ENCODE data around the gene ZNF444. TPM values are rescaled to one million over a fixed set of nuclear protein-coding genes. Genes with fewer than 3 reads are reported as not detected.

Gene ZNF444
- total and polyA plus RNA-seq, 2 donors (not counting 1 experiment from before 2014, with no cell fraction given), result 6.4 to 17.5 TPM

GRCh38 chr19:56139847-56140582 is 1.1 kb upstream of the ZNF444 start:
- TF ChIP-seq CTCF (conservative IDR thresholded peaks at IDR 0.05 in 1 of 2, IDR thresholded peaks at IDR 0.05 in 1 of 2; ENCODE audit: low read depth in 1 of 2, low read length in 2 of 2), result no peak
- no peak for TF ChIP-seq EZH2 (IDR thresholded peaks at IDR 0.05; ENCODE audit: low read length, missing control alignments)
- no peak for DNase-seq (ENCODE audit: low read depth in 2 of 2)
- H3K4me3 ChIP-seq (replicated peaks in 1 of 4; ENCODE audit: control extremely low read depth in 1 of 4, insufficient read depth in 1 of 4, low read depth in 3 of 4, low read length in 4 of 4), result peak overlapping the region; percentile 38 to 73 (median 48)
- H4K20me1 ChIP-seq (ENCODE audit: control insufficient read depth, extremely low read depth, insufficient read depth, low read length), result no peaks in the 10 kb centered on the region
- no peaks in the 10 kb centered on the region for H3K4me1 ChIP-seq (ENCODE audit: control insufficient read depth, extremely low read depth, insufficient read depth, low read length)
- no peaks in the 10 kb centered on the region for H3K27me3 ChIP-seq (ENCODE audit: control insufficient read depth, insufficient read depth, low read length)
- H3K27ac ChIP-seq (ENCODE audit: insufficient read depth, low read length), result peak overlapping the region; percentile 70
- H3K79me2 ChIP-seq (ENCODE audit: control insufficient read depth, insufficient read depth, low read length), result peaks cover 18% of the 10 kb centered on the region
- peak overlapping the region; percentile 90 for H3K4me2 ChIP-seq (ENCODE audit: extremely low read depth, insufficient read depth, low read length)
- H3K36me3 ChIP-seq (ENCODE audit: control insufficient read depth, insufficient read depth, low read length), result peaks cover 2% of the 10 kb centered on the region
- H2AFZ ChIP-seq (ENCODE audit: low read length), result peak overlapping the region; percentile 70
- H3K9ac ChIP-seq (ENCODE audit: insufficient read depth, low read length), result peak overlapping the region; percentile 30
- no peaks in the 10 kb centered on the region for H3K9me3 ChIP-seq (ENCODE audit: control insufficient read depth, insufficient read depth, low read depth, low read length)

GRCh38 chr19:56141417-56141993 is 418 bp downstream of the ZNF444 start:
- DNase-seq (ENCODE audit: low read depth in 2 of 2), result no peak
- Histone ChIP-seq H3K27me3 (ENCODE audit: control insufficient read depth, insufficient read depth, low read length) (no peaks in the 10 kb centered on the region), H3K9me3 (ENCODE audit: control insufficient read depth, insufficient read depth, low read depth, low read length) (no peaks in the 10 kb centered on the region), H3K4me1 (ENCODE audit: control insufficient read depth, extremely low read depth, insufficient read depth, low read length) (no peaks in the 10 kb centered on the region), H3K27ac (ENCODE audit: insufficient read depth, low read length) (no peak overlapping the region), H3K9ac (ENCODE audit: insufficient read depth, low read length) (peak overlapping the region; percentile 52), H4K20me1 (ENCODE audit: control insufficient read depth, extremely low read depth, insufficient read depth, low read length) (no peaks in the 10 kb centered on the region), H2AFZ (ENCODE audit: low read length) (no peak overlapping the region), H3K4me2 (ENCODE audit: extremely low read depth, insufficient read depth, low read length) (peak overlapping the region; percentile 97), H3K36me3 (ENCODE audit: control insufficient read depth, insufficient read depth, low read length) (peaks cover 2% of the 10 kb centered on the region), H3K4me3 (replicated peaks in 1 of 4; ENCODE audit: control extremely low read depth in 1 of 4, insufficient read depth in 1 of 4, low read depth in 3 of 4, low read length in 4 of 4) (peak overlapping the region; percentile 59 to 73 (median 68)), H3K79me2 (ENCODE audit: control insufficient read depth, insufficient read depth, low read length) (peaks cover 18% of the 10 kb centered on the region)
- TF ChIP-seq CTCF (conservative IDR thresholded peaks at IDR 0.05 in 1 of 2, IDR thresholded peaks at IDR 0.05 in 1 of 2; ENCODE audit: low read depth in 1 of 2, low read length in 2 of 2) (no peak), EZH2 (IDR thresholded peaks at IDR 0.05; ENCODE audit: low read length, missing control alignments) (no peak)

- H3K4me2 ChIP-seq (ENCODE audit: extremely low read depth, insufficient read depth, low read length), result peak overlapping the region; percentile 97
- DNase-seq (ENCODE audit: low read depth in 2 of 2), result no peak
- H3K36me3 ChIP-seq (ENCODE audit: control insufficient read depth, insufficient read depth, low read length), result peaks cover 4% of the 10 kb centered on the region
- H3K4me3 ChIP-seq (replicated peaks in 1 of 4; ENCODE audit: control extremely low read depth in 1 of 4, insufficient read depth in 1 of 4, low read depth in 3 of 4, low read length in 4 of 4), result peak overlapping the region; percentile 59 to 73 (median 68)
- no peaks in the 10 kb centered on the region for H3K4me1 ChIP-seq (ENCODE audit: control insufficient read depth, extremely low read depth, insufficient read depth, low read length)
- H2AFZ ChIP-seq (ENCODE audit: low read length), result no peak overlapping the region
- H3K79me2 ChIP-seq (ENCODE audit: control insufficient read depth, insufficient read depth, low read length), result peaks cover 18% of the 10 kb centered on the region
- H3K9me3 ChIP-seq (ENCODE audit: control insufficient read depth, insufficient read depth, low read depth, low read length), result no peaks in the 10 kb centered on the region
- TF ChIP-seq CTCF (conservative IDR thresholded peaks at IDR 0.05 in 1 of 2, IDR thresholded peaks at IDR 0.05 in 1 of 2; ENCODE audit: low read depth in 1 of 2, low read length in 2 of 2) (no peak), EZH2 (IDR thresholded peaks at IDR 0.05; ENCODE audit: low read length, missing control alignments) (no peak)
- H3K27ac ChIP-seq (ENCODE audit: insufficient read depth, low read length), result no peak overlapping the region
- H3K27me3 ChIP-seq (ENCODE audit: control insufficient read depth, insufficient read depth, low read length), result no peaks in the 10 kb centered on the region
- H3K9ac ChIP-seq (ENCODE audit: insufficient read depth, low read length), result no peak overlapping the region
- H4K20me1 ChIP-seq (ENCODE audit: control insufficient read depth, extremely low read depth, insufficient read depth, low read length), result no peaks in the 10 kb centered on the region
Observed at GRCh38 chr19:56142087-56142787, 1.1 kb downstream of the ZNF444 start.
